Activated CD4-positive, alpha-beta T cell treated with anti-CD3 and anti-CD28 coated beads, Interleukin-2, amount 50 U/mL, for 24 hours (primary cell): ENCODE results near the gene SLFNL1.

Experiments used
- DNase-seq, 2 donors: peaks; one replicate each; pipeline ENCODE4 v3.0.0-alpha.2; 2020; ENCODE audit warnings: low read depth in 1 of 2, low spot score in 1 of 2

Gene SLFNL1

DNA sequence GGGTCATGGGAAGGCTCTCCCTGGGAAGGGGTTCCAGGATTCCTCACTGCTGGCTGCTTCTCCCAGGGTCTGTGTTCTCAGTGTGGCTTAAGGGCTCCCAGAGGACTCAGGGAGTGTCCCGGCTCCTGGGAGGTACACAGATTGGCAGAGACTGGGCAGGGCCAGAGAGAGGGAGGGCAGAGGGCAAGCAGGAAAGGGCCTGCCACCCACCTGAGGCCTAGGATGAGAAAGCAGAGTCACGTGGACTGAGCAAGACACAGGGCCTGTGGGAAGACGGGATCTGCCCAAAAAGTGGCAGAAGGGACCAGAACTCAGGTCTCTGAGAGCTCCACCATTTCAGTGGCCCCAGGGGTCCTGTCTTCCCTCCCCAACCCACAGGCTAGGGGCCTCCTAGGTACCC, 871 bp downstream of the SLFNL1 start:
- no peak for DNase-seq

DNA sequence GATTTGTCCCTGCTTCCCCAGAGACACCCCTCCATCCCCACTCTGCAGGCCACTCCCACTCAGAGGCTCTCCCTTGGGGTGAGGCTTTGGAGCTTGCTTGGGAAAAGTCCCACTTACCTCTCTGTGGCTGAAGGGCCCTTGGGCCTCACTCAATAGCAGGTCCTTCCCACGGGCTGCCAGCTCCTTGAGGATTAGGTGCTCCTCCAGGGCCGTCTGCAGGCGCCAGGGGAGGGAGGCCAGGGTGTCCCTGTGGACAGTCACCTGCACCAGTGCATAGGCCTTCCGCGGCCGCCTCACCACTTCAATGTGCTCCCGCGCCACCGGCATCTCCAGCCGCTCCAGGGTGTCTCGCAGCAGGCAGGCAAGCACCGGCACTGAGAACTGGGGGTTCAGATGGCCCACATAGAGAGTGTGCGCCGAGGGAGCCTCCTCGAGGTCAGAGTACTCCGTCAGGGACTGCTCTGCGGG, 1.4 kb downstream of the SLFNL1 start:
- DNase-seq: no peak

DNA sequence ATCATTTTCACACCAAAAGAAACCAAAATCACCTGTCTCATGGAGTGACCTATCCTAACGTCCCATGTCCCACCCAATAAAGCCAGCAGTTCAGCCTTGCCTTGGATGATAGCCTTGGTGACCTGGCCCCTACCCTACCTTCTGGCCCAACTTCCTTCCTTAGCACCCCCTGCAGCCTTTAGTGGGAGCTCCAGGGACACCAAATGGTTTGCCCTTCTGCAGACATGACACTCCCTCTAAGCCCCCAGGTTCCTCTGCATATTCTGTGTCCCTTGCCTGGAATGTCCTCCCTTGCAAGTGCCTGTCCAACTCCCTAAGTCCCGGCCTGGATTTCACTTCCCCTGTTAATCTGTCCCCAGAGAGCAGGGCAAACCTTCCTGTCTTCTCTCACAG, 2.2 kb downstream of the SLFNL1 start:
- DNase-seq: no peak

DNA sequence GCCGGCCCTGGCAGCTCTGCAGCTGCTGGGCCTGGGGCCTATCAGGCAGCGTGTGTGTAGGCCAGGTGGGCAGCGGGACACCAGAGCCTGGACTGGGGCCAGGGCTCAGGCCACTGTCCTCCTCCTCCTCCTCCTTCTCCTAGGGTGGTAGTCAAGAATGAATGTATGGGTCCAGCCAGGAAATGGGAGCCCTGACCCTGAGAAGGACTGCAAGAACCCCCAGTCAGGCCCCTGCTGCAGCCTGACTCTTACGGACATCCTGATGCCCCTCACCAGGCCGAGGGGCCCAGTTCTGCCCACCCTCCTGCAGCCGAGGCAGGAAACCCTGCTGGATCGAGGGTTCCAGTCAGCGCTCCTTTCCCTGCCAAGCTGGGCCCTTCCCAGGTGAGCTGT, 3.5 kb downstream of the SLFNL1 start:
- DNase-seq: no peak

DNA sequence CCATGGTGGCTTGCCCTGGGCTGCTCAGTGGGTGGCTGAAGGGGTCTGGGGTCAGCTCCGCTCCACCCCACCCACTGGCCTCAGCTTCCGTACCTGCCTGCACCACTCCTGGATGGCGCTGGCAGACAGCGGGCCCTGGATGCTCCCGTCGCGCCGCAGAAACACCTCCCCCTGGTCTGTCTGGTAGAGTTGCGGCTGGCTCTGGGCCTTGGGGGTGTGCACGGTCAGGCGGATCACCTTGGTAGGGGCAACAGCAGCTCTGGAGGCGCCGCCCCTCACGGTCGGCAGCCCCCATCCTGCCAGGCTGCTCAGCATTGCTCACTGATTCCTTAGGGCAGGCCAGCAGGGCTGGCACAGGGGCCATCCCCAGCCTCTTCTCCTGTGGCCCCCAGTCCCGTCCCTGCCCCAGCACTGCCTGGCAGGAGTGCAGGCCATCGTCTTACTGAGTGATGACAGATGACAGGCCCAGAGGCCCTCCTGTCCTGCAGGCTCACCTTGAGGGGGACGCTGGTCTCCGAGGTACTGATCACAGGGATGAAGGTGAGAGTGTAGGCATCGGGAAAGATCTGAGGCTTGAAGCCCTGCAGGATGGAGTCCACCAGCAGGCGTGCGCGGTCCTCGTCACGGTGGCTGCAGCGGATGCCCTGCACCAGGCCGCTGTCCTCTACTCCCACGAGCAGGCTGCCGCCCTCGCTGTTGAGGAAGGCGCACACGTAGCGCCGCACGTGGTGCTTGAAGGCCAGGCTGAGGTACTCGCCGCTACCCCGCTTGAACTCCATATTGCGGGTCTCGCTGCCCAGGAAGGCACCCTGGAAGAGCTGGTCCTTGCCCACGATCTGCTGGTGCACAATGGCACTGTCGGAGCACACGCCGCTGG, 4.1 kb downstream of the SLFNL1 start:
- DNase-seq: no peak

DNA sequence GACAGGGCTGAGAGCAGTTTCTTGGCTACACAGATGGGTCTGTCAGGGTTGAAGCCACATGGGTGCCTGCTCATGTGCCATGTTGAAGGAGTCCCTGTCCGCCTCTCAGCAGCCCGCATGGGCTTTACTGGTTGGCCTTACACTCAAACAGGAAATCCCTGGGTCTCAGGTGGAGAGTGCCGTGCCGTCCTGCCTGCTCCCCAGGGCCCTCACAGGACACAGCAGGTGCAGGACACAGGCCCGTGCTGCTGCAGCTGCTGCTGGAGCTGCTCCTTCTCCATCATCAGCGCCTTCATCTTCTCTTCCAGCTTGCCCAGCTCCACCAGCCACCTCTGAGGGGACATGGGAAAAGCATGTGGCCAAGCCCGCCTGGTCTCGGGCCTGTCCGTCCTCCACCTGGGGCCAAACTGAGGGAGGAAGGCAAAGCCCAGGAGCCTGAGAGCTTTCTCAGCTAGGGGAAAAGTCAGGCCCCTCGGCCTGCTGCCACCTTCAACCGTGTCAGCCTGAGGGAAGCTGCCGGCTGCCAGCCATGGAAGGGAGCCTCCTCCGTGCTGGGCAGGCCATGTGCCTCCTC, 5.5 kb downstream of the SLFNL1 start:
- no peak for DNase-seq

DNA sequence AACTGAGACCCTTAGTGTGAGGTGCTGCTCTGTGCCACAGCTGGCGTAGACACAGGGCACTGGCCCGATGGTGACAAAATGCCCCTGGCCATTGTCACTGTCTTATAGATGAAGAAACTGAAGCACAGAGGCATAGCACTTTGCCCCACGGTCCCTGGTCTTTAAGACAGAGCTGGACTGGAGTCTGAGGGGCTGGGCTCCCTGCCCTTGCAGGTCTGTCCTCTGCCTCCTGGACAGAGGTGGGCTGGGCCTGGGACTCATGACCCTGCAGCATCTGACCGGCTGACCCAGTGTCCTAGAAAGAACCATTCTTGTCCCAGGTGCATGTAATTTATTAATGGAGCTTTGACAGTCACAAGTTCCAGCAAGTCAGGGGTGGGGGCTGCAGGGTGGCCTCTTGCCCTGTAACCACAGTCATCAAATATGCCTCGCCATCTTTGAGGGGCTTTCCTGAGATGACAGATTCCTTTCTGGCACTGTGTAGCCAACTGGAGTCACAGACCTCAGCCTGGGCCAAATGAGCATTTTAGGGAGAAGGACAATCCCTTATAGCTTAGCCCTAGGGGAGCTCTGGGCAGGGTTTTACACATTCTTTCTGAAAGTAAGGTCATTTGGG, 6.1 kb downstream of the SLFNL1 start:
- no peak for DNase-seq

DNA sequence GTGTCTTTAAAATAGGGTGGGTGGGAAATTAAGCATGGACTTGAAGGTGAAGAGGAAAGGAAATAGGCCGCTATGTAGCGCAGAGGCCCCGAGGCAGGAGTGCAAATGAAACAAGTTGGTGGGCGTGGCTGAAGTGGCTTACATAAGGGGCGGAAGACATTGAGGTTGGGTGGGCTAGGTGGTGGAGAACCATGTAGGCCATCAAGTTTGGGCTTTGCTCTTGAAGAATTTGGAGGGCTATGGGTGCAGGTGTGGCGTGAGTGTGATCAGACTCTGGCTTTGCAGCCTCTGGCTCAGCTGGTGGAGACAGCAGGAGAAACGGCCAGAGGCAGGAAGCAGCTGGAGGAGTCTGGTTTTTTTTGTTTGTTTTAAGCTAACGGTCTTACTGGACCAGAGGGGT, 6.7 kb downstream of the SLFNL1 start:
- DNase-seq: no peak

DNA sequence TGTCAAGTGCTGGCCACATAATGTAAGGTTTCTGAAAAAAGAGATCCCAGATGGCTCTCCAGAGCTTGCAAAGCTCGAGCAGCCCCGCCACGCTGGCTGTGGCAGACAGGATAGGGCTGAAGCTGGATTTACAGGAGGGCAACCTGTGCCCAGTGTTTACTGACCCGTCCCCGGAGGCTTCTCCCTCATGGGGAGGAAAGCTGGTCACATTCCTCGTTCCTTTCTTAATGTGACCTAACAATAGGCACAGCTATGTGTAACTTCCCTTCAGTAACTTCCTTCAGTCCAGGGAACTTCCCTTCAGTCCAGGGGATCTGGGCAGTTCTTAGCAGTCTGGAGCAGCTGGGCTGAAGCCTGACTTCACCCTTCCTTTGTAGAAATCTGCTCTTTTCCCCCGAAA, 7.7 kb downstream of the SLFNL1 start:
- DNase-seq: no peak

DNA sequence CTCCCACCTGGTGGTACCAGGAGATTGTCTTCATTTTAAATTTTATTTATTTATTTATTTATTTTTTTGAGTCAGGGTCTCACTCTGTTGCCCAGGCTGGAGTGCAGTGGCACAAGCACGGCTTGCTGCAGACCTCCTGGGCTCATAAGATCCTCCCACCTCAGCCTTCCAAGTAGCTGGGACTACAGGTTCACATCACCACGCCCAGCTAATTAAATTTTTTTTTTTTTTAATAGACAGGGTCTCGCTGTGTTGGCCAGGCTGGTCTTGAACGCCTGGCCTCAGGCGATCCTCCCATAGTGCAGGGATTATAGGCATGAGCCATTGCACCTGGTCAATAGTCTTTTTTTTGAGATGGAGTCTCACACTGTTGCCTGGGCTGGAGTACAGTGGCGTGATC, 8.5 kb downstream of the SLFNL1 start:
- no peak for DNase-seq

DNA sequence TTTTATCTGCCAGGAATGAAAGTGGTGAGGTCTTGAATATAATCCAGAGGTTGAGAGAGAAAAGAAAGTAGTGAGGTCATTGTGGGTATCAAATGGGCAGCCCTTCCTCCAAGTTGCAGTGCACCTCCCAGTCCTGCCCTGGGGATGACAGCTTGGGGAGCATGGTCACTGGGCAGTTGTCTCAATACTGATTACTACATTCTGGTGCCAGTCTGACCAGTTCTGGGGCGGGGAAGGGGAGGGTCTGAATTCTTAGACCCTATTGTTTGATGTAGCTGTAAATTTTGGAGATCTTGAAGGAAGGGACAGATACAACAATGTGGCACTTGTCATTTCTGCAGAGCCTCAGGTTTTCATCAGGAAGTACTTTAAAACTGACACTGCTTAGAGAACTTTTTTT, 11.2 kb downstream of the SLFNL1 start:
- no peak for DNase-seq

DNA sequence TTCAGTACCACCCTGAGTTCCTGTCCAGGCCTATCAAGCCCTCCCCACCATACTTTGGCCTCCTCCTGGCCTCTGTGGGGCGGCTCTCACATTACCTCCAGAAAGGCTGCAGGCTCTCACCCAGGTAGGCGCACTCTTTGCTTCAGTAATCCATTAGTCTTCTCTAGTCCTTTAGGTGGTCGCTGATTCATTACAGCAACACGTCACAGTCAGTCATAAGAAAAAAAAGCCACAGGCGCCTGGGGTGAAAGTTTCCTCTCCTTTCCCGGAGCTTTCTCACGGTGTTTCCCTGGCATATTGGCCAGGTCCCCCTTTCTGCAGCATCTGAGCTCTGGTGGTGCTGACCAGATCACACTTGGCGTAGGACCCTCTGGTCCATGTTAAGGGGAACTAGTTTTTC, 12.1 kb downstream of the SLFNL1 start:
- no peak for DNase-seq

DNA sequence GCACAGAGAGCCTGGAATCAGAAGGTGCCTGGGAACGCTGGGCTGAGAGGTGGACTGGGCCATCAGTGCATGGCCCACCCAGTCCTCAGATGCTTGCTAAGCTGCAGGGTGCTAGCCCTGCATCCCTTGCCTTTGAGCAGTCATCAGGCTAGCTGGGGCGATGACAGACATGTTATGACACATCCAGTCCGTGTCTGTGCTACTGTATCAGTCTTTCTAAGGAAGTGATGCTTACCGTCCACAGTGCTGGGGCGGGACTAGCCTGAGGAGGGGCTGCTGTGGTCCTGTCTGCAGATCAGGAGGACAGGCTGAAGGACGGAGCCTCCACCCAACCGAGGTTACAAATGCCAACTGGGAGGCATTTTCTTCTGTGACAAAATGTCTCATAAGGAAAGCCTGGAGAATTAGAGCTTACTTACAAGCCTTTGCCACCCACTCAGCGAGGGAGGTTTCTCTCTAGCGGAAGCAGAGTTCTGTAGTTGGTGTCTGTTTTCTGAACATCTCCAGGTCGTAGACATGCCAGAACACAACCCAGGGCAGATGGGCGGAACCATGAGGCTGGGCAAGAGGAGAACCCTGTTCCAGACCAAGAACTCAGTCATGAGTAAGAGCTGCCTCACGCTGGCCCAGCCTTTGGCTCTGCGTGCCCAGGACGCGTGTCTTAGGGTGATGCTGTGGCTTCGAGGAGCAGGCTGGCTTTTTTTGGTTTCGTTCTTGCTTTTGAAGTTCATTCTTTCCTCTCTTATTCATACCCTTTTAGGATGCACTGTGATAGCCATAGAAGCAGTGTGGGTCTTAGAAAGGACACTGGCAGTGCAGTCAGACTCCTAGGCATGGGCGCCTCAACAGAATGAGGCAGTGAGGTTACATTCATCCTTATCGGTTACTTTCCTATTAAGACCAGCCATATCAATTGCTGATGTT, 14.3 kb downstream of the SLFNL1 start:
- DNase-seq: no peak

DNA sequence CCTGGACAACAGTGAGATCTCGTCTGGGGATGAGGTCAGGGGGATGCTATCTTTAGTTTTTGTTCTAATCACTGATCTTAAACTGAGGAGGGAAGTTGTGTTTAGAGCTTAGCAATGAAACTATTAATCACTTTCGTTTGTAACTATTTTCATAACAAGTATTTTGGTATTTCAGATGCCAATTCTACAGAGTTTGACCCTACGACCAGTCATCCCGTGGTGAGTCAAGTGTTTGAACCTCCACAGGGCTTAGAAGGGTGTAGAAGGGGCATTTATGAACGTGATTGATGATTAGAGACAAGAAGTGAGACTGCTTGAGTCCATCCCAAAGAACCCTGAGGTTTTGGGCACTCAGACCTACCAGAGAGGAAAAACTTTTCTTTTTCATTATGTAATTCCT, 15.6 kb downstream of the SLFNL1 start:
- no peak for DNase-seq

DNA sequence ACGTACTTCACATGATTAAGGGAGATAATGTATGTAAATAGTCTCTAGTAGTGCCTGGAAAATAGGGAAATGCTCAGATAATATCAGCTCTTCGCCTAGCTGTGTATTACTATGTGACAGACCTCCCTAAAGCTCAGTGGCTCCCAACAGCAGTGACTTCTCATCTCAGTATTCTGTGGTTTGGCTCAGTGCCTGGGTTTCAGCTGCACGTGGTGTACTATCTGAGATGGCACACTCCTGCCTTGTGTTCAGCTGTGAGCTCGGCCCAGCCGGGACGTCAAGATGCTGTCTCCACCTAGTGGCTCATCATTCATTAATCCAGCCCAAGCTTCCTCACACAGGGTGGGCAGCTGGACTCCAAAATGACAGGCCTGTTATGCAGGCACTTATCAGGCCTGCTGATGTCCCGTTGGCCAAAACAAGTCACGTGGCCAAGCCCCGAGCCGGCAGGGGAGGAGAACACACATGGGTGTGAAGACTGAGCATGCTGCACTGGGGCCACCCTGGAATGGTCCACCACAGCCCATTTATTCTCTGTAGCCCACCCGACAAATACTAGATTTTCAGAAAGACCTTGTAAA, 17.8 kb downstream of the SLFNL1 start:
- peak; percentile 56 to 90 for DNase-seq

DNA sequence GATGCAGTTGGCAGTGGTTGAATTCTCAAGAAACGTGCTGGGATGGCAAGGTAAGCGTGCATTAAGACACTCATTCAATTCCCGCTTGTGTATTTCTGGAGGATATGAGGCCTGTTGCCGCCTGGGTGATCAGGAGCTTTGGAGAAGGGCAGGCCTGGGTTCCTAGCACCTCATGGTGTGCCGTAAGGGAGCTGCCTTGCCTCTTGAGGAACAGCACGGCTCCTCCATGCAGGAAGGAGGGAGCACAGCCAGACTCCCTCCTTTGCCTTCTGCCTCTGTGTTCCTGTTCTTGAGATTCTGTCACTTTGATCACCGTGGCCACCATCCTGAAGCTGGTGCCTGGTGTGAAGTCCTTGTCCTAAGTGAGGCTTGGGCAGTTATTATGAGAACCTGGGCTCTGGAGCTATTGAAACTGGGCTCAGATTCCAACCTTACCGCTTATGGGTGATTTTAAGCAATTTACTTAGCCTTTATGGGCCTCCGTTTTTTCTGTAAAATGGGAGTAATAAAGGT, 18.3 kb downstream of the SLFNL1 start:
- DNase-seq: no peak

DNA sequence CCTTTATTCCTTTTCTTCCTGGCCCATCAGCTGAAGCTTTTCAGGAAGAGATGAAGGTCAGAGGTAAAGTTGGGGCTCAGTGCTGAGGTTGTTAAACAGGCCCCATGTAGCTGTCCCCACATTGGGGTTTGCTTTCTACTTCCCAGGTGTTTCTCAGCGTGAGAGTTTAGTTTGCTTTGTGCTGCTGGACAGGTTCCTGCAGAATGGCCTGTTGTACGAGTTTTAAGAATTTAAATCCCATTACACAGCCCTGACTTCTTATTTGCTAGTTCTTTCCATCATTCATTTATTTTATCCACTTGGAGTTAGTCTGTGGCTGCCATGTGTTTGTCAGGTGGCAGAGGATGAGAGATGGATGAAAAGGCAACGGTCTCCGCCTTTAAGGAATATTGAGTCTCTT, 22.9 kb downstream of the SLFNL1 start:
- DNase-seq: no peak

DNA sequence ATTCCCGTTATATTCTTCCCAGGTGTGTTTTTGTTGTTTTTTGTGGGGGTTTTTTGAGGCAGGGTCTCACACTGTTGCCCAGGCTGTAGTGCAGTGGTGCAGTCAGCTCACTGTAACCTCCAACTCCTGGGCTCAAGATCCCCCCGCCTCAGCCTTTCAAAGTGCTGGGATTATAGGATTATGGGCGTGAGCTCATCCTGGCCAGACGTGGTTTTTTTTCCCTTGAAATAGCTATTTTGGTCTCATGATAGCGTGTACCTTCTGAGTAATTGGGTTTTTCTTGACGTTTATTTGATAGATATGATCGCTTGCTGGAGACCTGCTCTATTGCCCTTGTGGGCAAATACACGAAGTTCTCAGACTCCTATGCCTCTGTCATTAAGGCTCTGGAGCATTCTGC, 24.4 kb downstream of the SLFNL1 start:
- DNase-seq: no peak

DNA sequence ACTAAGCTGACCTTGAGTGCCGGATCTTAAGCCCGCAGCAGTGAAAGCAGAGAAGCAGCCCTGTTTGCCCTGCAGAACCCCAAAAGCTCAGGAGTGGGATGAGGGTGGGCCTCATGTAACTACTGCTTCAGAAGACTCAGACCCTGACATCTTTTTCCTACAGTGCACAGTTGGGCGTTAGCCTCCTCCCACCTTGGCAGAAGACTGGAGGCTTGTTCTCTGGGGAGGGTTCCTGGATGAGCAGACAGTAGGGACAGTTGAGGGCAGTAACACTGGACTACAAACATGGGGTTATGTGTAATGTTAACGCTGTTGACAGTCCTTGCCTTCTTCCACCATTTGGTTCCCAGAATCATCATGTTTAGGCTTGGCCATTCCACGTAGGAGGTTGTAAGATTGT, 32.5 kb downstream of the SLFNL1 start:
- DNase-seq: no peak

DNA sequence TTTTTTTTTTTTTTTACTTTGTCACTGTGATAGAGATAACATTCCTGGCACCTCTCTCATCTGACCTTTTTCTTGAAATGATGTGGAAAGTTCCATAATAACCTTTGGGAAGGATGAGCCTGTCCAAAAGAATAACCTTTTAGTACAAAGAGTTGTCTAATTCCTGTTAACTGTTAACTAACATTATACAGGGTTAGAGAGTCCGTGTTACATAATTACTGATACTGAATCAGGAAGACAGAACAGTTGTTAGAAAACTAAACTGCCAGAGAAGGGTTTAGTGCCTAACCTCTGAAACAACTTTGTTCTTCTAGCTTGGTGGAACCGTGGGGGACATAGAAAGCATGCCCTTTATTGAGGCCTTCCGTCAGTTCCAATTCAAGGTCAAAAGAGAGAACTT, 33.2 kb downstream of the SLFNL1 start:
- no peak for DNase-seq
